OCI-LY7 (cell line): ENCODE measurements around the gene DDN. TPM values are rescaled to one million over a fixed set of nuclear protein-coding genes. Genes with fewer than 3 reads are reported as not detected.

ENCODE experiments used
- BruUV-seq: library from RNA; stranded (reverse); fragments of 400-500 nt; replicated peaks from 2 replicates; lab custom pipeline; 2021; lab: Mats Ljungman, UMichigan
- CTCF ChIA-PET: fragments of 300-600 bp; sonication (Branson Sonifier 250); formaldehyde crosslinking; loops from one replicate; lab custom pipeline; 2022; ENCODE audit warnings: antibody characterized with exemption; ENCODE audit not compliant: unreplicated experiment; lab: Charles Lee
- POLR2A ChIA-PET: fragments of 300-600 bp; sonication (Branson Sonifier 250); formaldehyde crosslinking; loops from one replicate; lab custom pipeline; 2022; ENCODE audit warnings: antibody characterized with exemption; lab: Charles Lee
- DNase-seq: peaks from one replicate; pipeline ENCODE4 v3.0.0-alpha.2; 2015; ENCODE audit warnings: low spot score
- H2AFZ ChIP-seq: fragments of 200-600 bp; sonication (generic), shearing (Covaris generic); 2 replicates; pipeline ENCODE4 v1.6.1; 2014; ENCODE audit warnings: mild to moderate bottlenecking, antibody characterized with exemption, low read length, moderate library complexity
- H3K27ac ChIP-seq: fragments of 200-600 bp; sonication (generic); 2 replicates; pipeline ENCODE4 v1.5.1; 2014; ENCODE audit warnings: mixed run types, low read depth, mild to moderate bottlenecking, moderate library complexity, low read length, inconsistent platforms; ENCODE audit not compliant: poor library complexity, severe bottlenecking
- H3K36me3 ChIP-seq: fragments of 200-600 bp; sonication (generic); 2 replicates; pipeline ENCODE4 v1.6.1; 2014; ENCODE audit warnings: mild to moderate bottlenecking, antibody characterized with exemption, low read length, moderate library complexity, mixed read lengths; ENCODE audit not compliant: insufficient read depth
- H3K4me1 ChIP-seq: fragments of 200-600 bp; sonication (generic); 2 replicates; pipeline ENCODE4 v1.5.1; 2014; ENCODE audit warnings: mild to moderate bottlenecking, low read length; ENCODE audit not compliant: insufficient read depth, poor library complexity, severe bottlenecking
- H3K4me2 ChIP-seq: fragments of 200-600 bp; sonication (generic); 2 replicates; pipeline ENCODE4 v1.6.1; 2014; ENCODE audit warnings: mild to moderate bottlenecking, low read length
- H3K4me3 ChIP-seq: fragments of 200-600 bp; sonication (generic); 2 replicates; pipeline ENCODE4 v1.5.1; 2014; ENCODE audit warnings: mild to moderate bottlenecking, low read depth, low read length; ENCODE audit not compliant: poor library complexity, severe bottlenecking
- H3K79me2 ChIP-seq: fragments of 200-600 bp; sonication (generic); 2 replicates; pipeline ENCODE4 v1.6.1; 2016; ENCODE audit warnings: low read depth, mild to moderate bottlenecking, low read length, moderate library complexity, mixed read lengths; ENCODE audit not compliant: insufficient read depth
- H3K9me2 ChIP-seq: fragments of 200-600 bp; sonication (generic); 2 replicates; pipeline ENCODE4 v1.6.1; 2016; ENCODE audit warnings: mild to moderate bottlenecking, low read length, mixed read lengths; ENCODE audit not compliant: insufficient read depth
- H3K9me3 ChIP-seq: fragments of 200-600 bp; sonication (generic); 2 replicates; pipeline ENCODE4 v1.6.1; 2014; ENCODE audit warnings: mild to moderate bottlenecking, mixed run types, low read length, mixed read lengths
- H4K20me1 ChIP-seq: fragments of 200-600 bp; sonication (generic); 2 replicates; pipeline ENCODE4 v1.6.1; 2014; ENCODE audit warnings: mild to moderate bottlenecking, antibody characterized with exemption, low read length, moderate library complexity, mixed read lengths; ENCODE audit not compliant: insufficient read depth
- CTCF ChIP-seq: fragments of 200-600 bp; sonication (generic); conservative IDR thresholded peaks from 2 replicates; pipeline ENCODE4 v1.5.1; 2014; ENCODE audit warnings: mild to moderate bottlenecking, antibody characterized with exemption, low read length, moderate library complexity, mixed read lengths
- EZH2phosphoT487 ChIP-seq: fragments of 200-600 bp; sonication (generic); IDR thresholded peaks from 2 replicates; pipeline ENCODE4 v1.6.1; 2018; ENCODE audit warnings: low read depth, borderline replicate concordance, mild to moderate bottlenecking, mixed run types, antibody characterized with exemption, low read length, moderate library complexity, mixed read lengths
- intact Hi-C: fragments of 100-400 bp; cut with micrococcal nuclease; formaldehyde crosslinking; loops from one replicate; pipeline ENCODE4 v1.10.0; 2022; ENCODE audit not compliant: unreplicated experiment
- total RNA-seq, 2 experiments: library from RNA; depleted of rRNA in 1 of 2; stranded (reverse); fragments of >200 nt in 1 of 2; shearing (Covaris generic) in 1 of 2; gene quantifications; 2 replicates each; pipeline ENCODE4 v1.2.3, GENCODE V29; 2014 to 2022

Gene DDN
- total RNA-seq, 2 experiments from 2014 or later, result 0.13 TPM; not detected in 1

- intact Hi-C loops, result no loop called here
- no TSS peak for BruUV-seq
- CTCF ChIA-PET, result no interaction called here
Measured at GRCh38 chr12:49028666-49029275, 29.6 kb upstream of the DDN start.

GRCh38 chr12:49027846-49028555 lies 28.8 kb upstream of the DDN start:
- Histone ChIP-seq H2AFZ (no peak overlapping the region), H3K4me2 (no peak overlapping the region), H3K9me2 (no peaks in the 10 kb centered on the region), H3K27ac (no peak overlapping the region), H4K20me1 (no peaks in the 10 kb centered on the region), H3K4me1 (no peaks in the 10 kb centered on the region), H3K9me3 (no peaks in the 10 kb centered on the region), H3K79me2 (no peaks in the 10 kb centered on the region), H3K36me3 (peaks cover 99% of the 10 kb centered on the region), H3K4me3 (no peak overlapping the region)
- DNase-seq, result no peak
- intact Hi-C loops, result no loop called here
- ChIA-PET CTCF (no interaction called here), POLR2A (no interaction called here)
- BruUV-seq, result no TSS peak
- TF ChIP-seq CTCF (no peak), EZH2phosphoT487 (no peak)

More at GRCh38 chr12:49028666-49029275, 29.6 kb upstream of the DDN start:
- Histone ChIP-seq H3K9me2 (no peaks in the 10 kb centered on the region), H2AFZ (no peak overlapping the region), H3K4me1 (no peaks in the 10 kb centered on the region), H3K79me2 (no peaks in the 10 kb centered on the region), H4K20me1 (no peaks in the 10 kb centered on the region), H3K4me3 (no peak overlapping the region), H3K9me3 (no peaks in the 10 kb centered on the region), H3K27ac (no peak overlapping the region), H3K4me2 (no peak overlapping the region), H3K36me3 (peaks cover 99% of the 10 kb centered on the region)
- TF ChIP-seq EZH2phosphoT487 (no peak), CTCF (no peak)
- POLR2A ChIA-PET, result interaction anchor here (0.7 kb wide), 1 partner anchor 426 kb away, joined by 6 read pairs; no protein-coding TSS in a partner anchor
- no peak for DNase-seq
